ENCODE measurements around the gene DNHD1. TPM values are rescaled to one million over a fixed set of nuclear protein-coding genes. Genes with fewer than 3 reads are reported as not detected.

DNHD1 gene
- total RNA-seq, 1 experiment from 2014 or later = 11.5 TPM

DNA sequence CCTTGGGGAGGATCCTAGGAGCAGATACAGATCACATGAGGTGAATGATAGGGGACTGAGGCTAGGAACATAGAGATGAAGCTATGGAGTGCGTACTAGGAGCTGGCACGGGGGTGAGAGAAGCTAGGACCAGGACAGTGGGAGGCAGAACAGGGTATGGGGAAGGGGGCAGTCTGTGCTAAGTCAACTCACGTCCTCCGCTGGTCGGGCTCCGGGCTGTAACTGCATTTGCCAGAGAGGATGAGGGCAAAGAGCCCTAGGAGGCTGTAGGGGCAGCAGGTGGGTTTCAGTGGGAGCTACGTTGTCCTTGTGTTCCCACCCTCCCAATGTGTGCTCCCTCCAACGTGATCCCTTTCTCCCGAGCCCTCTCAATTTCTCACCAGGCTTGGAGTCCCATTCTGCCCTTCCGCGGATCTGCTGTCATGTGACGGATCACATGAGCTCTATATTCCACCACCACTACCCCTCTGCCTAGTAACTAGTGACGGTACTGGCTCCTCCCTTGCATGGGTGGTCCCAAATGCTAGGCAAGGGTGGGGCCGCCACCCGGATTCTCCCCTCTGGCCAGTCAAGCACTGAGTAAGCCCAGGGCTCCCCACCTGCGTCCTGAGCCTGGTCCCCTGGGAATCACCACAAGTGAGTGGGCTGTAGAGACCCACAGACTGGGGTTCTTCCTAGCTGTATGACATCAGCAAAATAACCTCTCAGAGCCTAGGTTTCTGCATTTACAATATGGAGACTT is 122.1 kb downstream of the DNHD1 start, which contains the start of gene TPP1 (continued):
- TF ChIP-seq CREM (CRISPR knock-in tag; IDR thresholded peaks at IDR 0.05) = peak; percentile 85
- no peak for TF ChIP-seq NFATC4 (CRISPR knock-in tag; IDR thresholded peaks at IDR 0.05)
- TF ChIP-seq, protein P1, sequence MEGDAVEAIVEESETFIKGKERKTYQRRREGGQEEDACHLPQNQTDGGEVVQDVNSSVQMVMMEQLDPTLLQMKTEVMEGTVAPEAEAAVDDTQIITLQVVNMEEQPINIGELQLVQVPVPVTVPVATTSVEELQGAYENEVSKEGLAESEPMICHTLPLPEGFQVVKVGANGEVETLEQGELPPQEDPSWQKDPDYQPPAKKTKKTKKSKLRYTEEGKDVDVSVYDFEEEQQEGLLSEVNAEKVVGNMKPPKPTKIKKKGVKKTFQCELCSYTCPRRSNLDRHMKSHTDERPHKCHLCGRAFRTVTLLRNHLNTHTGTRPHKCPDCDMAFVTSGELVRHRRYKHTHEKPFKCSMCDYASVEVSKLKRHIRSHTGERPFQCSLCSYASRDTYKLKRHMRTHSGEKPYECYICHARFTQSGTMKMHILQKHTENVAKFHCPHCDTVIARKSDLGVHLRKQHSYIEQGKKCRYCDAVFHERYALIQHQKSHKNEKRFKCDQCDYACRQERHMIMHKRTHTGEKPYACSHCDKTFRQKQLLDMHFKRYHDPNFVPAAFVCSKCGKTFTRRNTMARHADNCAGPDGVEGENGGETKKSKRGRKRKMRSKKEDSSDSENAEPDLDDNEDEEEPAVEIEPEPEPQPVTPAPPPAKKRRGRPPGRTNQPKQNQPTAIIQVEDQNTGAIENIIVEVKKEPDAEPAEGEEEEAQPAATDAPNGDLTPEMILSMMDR (IDR thresholded peaks at IDR 0.05) = no peak
- no peak for TF ChIP-seq ETV6 (CRISPR knock-in tag; IDR thresholded peaks at IDR 0.05)

DNA sequence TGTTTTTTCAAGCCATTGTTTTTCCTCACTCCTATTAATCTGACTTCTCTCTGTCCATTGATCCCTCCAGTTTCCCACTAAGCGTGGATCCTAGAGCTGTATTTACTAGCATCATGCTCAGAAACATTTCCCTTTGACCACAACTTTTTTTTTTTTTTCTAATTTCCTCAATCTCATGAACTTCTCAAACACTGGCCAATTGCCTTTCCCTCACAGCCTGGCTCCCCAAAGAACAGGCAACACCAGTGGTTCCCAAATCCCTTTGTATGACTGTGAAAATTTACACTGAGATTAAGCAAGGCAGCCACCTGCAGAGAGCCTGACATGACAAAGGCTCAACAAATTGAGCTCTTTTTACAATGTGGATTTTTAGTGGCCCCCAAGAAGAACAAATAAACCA is 123.6 kb downstream of the DNHD1 start:
- CTCF ChIA-PET = interaction anchor here (1.4 to 3.2 kb wide), 5 partner anchors 9 to 241 kb away, joined by 4 to 13 read pairs (median 11); partner anchors contain the start of gene TAF10
- Mint-ChIP-seq H3K36me3 (no peaks in the 10 kb centered on the region), H3K4me3 (no peak overlapping the region), H3K4me1 (no peaks in the 10 kb centered on the region), H3K27ac (no peak overlapping the region), H3K9me3 (no peaks in the 10 kb centered on the region), H3K27me3 (ENCODE audit: low read depth) (no peaks in the 10 kb centered on the region)
- POLR2A ChIA-PET = interaction anchor here (1.3 to 1.5 kb wide), 2 partner anchors 14 to 18 kb away, joined by 3 to 5 read pairs; no protein-coding TSS in a partner anchor
- ATAC-seq (no peak), DNase-seq (ENCODE audit: low spot score) (no peak)
- TF ChIP-seq JAZF1 (CRISPR knock-in tag; IDR thresholded peaks at IDR 0.05) (no peak), NFE2L1 (CRISPR knock-in tag; IDR thresholded peaks at IDR 0.05) (no peak), ZNF121 (CRISPR knock-in tag; IDR thresholded peaks at IDR 0.05) (no peak), GABPB1 (CRISPR knock-in tag; IDR thresholded peaks at IDR 0.05) (no peak), ZNF219 (CRISPR knock-in tag; IDR thresholded peaks at IDR 0.05; ENCODE audit: borderline replicate concordance) (no peak), ZNF671 (CRISPR knock-in tag; IDR thresholded peaks at IDR 0.05) (no peak), KAT7 (CRISPR knock-in tag; IDR thresholded peaks at IDR 0.05; ENCODE audit: borderline replicate concordance) (no peak), ZNF263 (CRISPR knock-in tag; IDR thresholded peaks at IDR 0.05; ENCODE audit: low read depth) (no peak), NR3C1 (CRISPR knock-in tag; conservative IDR thresholded peaks at IDR 0.05; ENCODE audit: low read depth) (no peak)
- TF ChIP-seq, protein P2, sequence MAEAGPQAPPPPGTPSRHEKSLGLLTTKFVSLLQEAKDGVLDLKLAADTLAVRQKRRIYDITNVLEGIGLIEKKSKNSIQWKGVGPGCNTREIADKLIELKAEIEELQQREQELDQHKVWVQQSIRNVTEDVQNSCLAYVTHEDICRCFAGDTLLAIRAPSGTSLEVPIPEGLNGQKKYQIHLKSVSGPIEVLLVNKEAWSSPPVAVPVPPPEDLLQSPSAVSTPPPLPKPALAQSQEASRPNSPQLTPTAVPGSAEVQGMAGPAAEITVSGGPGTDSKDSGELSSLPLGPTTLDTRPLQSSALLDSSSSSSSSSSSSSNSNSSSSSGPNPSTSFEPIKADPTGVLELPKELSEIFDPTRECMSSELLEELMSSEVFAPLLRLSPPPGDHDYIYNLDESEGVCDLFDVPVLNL (CRISPR knock-in tag; IDR thresholded peaks at IDR 0.05; ENCODE audit: borderline replicate concordance, low read depth) = no peak
- TF ChIP-seq, protein P3, sequence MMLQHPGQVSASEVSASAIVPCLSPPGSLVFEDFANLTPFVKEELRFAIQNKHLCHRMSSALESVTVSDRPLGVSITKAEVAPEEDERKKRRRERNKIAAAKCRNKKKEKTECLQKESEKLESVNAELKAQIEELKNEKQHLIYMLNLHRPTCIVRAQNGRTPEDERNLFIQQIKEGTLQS (CRISPR knock-in tag; conservative IDR thresholded peaks at IDR 0.05) = no peak
- TF ChIP-seq, protein P4, sequence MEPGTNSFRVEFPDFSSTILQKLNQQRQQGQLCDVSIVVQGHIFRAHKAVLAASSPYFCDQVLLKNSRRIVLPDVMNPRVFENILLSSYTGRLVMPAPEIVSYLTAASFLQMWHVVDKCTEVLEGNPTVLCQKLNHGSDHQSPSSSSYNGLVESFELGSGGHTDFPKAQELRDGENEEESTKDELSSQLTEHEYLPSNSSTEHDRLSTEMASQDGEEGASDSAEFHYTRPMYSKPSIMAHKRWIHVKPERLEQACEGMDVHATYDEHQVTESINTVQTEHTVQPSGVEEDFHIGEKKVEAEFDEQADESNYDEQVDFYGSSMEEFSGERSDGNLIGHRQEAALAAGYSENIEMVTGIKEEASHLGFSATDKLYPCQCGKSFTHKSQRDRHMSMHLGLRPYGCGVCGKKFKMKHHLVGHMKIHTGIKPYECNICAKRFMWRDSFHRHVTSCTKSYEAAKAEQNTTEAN (CRISPR knock-in tag; IDR thresholded peaks at IDR 0.05) = no peak
- TF ChIP-seq, protein P5, sequence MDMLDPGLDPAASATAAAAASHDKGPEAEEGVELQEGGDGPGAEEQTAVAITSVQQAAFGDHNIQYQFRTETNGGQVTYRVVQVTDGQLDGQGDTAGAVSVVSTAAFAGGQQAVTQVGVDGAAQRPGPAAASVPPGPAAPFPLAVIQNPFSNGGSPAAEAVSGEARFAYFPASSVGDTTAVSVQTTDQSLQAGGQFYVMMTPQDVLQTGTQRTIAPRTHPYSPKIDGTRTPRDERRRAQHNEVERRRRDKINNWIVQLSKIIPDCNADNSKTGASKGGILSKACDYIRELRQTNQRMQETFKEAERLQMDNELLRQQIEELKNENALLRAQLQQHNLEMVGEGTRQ (CRISPR knock-in tag; IDR thresholded peaks at IDR 0.05) = no peak
- TF ChIP-seq, protein P6, sequence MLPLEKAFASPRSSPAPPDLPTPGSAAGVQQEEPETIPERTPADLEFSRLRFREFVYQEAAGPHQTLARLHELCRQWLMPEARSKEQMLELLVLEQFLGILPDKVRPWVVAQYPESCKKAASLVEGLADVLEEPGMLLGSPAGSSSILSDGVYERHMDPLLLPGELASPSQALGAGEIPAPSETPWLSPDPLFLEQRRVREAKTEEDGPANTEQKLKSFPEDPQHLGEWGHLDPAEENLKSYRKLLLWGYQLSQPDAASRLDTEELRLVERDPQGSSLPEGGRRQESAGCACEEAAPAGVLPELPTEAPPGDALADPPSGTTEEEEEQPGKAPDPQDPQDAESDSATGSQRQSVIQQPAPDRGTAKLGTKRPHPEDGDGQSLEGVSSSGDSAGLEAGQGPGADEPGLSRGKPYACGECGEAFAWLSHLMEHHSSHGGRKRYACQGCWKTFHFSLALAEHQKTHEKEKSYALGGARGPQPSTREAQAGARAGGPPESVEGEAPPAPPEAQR (CRISPR knock-in tag; IDR thresholded peaks at IDR 0.05) = no peak
- TF ChIP-seq, protein P7, sequence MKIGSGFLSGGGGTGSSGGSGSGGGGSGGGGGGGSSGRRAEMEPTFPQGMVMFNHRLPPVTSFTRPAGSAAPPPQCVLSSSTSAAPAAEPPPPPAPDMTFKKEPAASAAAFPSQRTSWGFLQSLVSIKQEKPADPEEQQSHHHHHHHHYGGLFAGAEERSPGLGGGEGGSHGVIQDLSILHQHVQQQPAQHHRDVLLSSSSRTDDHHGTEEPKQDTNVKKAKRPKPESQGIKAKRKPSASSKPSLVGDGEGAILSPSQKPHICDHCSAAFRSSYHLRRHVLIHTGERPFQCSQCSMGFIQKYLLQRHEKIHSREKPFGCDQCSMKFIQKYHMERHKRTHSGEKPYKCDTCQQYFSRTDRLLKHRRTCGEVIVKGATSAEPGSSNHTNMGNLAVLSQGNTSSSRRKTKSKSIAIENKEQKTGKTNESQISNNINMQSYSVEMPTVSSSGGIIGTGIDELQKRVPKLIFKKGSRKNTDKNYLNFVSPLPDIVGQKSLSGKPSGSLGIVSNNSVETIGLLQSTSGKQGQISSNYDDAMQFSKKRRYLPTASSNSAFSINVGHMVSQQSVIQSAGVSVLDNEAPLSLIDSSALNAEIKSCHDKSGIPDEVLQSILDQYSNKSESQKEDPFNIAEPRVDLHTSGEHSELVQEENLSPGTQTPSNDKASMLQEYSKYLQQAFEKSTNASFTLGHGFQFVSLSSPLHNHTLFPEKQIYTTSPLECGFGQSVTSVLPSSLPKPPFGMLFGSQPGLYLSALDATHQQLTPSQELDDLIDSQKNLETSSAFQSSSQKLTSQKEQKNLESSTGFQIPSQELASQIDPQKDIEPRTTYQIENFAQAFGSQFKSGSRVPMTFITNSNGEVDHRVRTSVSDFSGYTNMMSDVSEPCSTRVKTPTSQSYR (CRISPR knock-in tag; IDR thresholded peaks at IDR 0.05) = no peak
- TF ChIP-seq, protein P8, sequence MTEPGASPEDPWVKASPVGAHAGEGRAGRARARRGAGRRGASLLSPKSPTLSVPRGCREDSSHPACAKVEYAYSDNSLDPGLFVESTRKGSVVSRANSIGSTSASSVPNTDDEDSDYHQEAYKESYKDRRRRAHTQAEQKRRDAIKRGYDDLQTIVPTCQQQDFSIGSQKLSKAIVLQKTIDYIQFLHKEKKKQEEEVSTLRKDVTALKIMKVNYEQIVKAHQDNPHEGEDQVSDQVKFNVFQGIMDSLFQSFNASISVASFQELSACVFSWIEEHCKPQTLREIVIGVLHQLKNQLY (CRISPR knock-in tag; IDR thresholded peaks at IDR 0.05) = no peak
